GM12865 (cell line): ENCODE results near the gene DNAH8.

Source experiments
- DNase-seq: peaks from one replicate; pipeline ENCODE4 v3.0.0; 2010; ENCODE audit warnings: low read depth
- H3K4me3 ChIP-seq: 2 replicates; pipeline ENCODE4 v1.5.1; 2011; ENCODE audit warnings: mild to moderate bottlenecking, low read depth, low read length, control low read depth
- TF ChIP-seq, protein P1 (sequence below): IDR thresholded peaks from 2 replicates; pipeline ENCODE4 v1.5.1; 2011; ENCODE audit warnings: low read length, control low read depth, low read depth, inconsistent platforms; ENCODE audit not compliant: insufficient read depth; ENCODE audit errors: missing control alignments

DNAH8 gene

GRCh38 chr6:38827024-38827423, 111.9 kb downstream of the DNAH8 start:
- DNase-seq = no peak
- H3K4me3 ChIP-seq = no peak overlapping the region

GRCh38 chr6:38831865-38832264, 116.8 kb downstream of the DNAH8 start:
- no peak for DNase-seq
- no peak overlapping the region for H3K4me3 ChIP-seq
- TF ChIP-seq, protein P1, sequence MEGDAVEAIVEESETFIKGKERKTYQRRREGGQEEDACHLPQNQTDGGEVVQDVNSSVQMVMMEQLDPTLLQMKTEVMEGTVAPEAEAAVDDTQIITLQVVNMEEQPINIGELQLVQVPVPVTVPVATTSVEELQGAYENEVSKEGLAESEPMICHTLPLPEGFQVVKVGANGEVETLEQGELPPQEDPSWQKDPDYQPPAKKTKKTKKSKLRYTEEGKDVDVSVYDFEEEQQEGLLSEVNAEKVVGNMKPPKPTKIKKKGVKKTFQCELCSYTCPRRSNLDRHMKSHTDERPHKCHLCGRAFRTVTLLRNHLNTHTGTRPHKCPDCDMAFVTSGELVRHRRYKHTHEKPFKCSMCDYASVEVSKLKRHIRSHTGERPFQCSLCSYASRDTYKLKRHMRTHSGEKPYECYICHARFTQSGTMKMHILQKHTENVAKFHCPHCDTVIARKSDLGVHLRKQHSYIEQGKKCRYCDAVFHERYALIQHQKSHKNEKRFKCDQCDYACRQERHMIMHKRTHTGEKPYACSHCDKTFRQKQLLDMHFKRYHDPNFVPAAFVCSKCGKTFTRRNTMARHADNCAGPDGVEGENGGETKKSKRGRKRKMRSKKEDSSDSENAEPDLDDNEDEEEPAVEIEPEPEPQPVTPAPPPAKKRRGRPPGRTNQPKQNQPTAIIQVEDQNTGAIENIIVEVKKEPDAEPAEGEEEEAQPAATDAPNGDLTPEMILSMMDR = no peak

More at GRCh38 chr6:38827024-38827423, 111.9 kb downstream of the DNAH8 start:
- TF ChIP-seq, protein P1 = no peak

GRCh38 chr6:38833320-38833719, 118.2 kb downstream of the DNAH8 start:
- TF ChIP-seq, protein P1 = no peak
- DNase-seq = no peak
- no peak overlapping the region for H3K4me3 ChIP-seq

- TF ChIP-seq, protein P1 = no peak
- no peak overlapping the region for H3K4me3 ChIP-seq
These were observed 121.5 kb downstream of the DNAH8 start for GRCh38 chr6:38836585-38836984.

DNA sequence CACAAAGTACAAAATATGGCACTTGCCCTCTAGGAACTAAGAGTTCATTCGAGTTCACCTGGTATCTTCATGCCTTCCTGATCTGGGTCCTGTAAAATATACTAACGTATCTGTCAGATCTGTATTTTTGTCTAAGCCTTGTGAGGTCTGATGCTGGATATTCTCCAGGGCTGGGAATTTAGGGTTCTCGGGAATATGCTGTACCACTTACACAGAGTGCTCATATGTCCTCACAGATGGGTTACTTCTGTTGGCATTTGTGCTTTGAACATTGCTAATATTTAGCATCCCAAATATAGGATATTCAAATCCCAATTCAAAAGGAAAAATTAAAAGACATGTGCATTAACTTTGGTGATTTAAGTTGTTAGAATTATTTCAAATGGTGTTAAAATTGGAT, 122.0 kb downstream of the DNAH8 start:
- TF ChIP-seq, protein P1 = no peak
- H3K4me3 ChIP-seq = no peak overlapping the region
- DNase-seq = no peak

More at GRCh38 chr6:38836585-38836984, 121.5 kb downstream of the DNAH8 start:
- no peak for DNase-seq

- DNase-seq = no peak
- TF ChIP-seq, protein P1 = no peak
- H3K4me3 ChIP-seq = no peak overlapping the region
These were observed 128.7 kb downstream of the DNAH8 start for GRCh38 chr6:38843798-38844197.

- TF ChIP-seq, protein P1 = no peak
- DNase-seq = no peak
- H3K4me3 ChIP-seq = no peak overlapping the region
These were observed 130.8 kb downstream of the DNAH8 start for GRCh38 chr6:38845931-38846330.
